HCT116 (cell line): ENCODE measurements around the gene RIMS4.

Experiments used
- CEBPB ChIP-seq: IDR thresholded peaks from 2 replicates; pipeline ENCODE4 v1.6.1; 2012; ENCODE audit warnings: low read depth
- CTCF ChIP-seq, 3 experiments: fragments of 200-600 bp in 1 of 3; sonication (generic) in 1 of 3; IDR thresholded peaks in 2 of 3; conservative IDR thresholded peaks in 1 of 3; 2 replicates each; pipeline ENCODE4 v1.5.1; 2012 to 2017; ENCODE audit warnings: low read depth in 2 of 3, low read length in 2 of 3, antibody characterized with exemption in 1 of 3, borderline replicate concordance in 1 of 3, control low read depth in 1 of 3, mild to moderate bottlenecking in 1 of 3, mixed read lengths in 1 of 3, mixed run types in 1 of 3, moderate library complexity in 1 of 3; ENCODE audit not compliant: insufficient read depth in 1 of 3
- EZH2 ChIP-seq: fragments of 200-600 bp; sonication (generic); IDR thresholded peaks from 2 replicates; pipeline ENCODE4 v1.6.1; 2017; ENCODE audit warnings: antibody characterized with exemption, mixed run types
- EZH2phosphoT487 ChIP-seq: fragments of 200-600 bp; IDR thresholded peaks from 2 replicates; pipeline ENCODE4 v1.6.1; 2018; ENCODE audit warnings: antibody characterized with exemption, borderline replicate concordance
- MAX ChIP-seq: IDR thresholded peaks from 2 replicates; pipeline ENCODE4 v1.6.1; 2012
- POLR2AphosphoS5 ChIP-seq: IDR thresholded peaks from 2 replicates; pipeline ENCODE4 v1.6.1; 2011; ENCODE audit warnings: mild to moderate bottlenecking, low read depth, low read length, moderate library complexity
- ZFX ChIP-seq: fragments of 450-650 bp; IDR thresholded peaks from 2 replicates; pipeline ENCODE4 v1.6.1; 2017
- TF ChIP-seq, protein P1 (sequence below): IDR thresholded peaks from 2 replicates; pipeline ENCODE4 v1.6.1; 2011; ENCODE audit warnings: mild to moderate bottlenecking, low read length, moderate library complexity; ENCODE audit not compliant: insufficient replicate concordance; ENCODE audit errors: extremely low read depth

DNA sequence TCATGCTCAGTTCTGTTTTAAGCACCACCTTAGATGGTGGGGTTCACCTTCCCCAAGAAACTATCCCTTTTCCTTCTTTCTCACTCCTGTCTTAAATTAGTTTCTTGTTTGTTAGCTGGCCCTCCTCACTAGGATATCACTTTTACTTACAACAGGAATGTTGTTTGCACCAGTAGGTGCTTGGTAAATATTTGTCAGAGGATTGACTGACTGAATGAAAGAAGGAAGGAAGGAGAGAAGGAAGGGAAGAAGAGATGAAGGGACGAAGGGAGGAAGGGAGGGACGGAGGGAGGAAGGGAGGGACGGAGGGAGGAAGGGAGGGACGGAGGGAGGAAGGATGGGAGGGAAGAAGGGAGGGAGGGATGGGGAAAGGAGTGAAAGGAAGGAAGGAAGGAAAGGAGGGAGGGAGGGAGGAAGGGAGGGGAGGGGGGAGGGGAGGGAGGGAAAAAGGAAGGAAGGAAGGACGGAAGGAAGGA lies 65.2 kb downstream of the RIMS4 start:
- no peak for TF ChIP-seq CTCF (IDR thresholded peaks at IDR 0.05 in 2 of 3, conservative IDR thresholded peaks at IDR 0.05 in 1 of 3; ENCODE audit: borderline replicate concordance in 1 of 3, insufficient read depth in 1 of 3, low read depth in 2 of 3, low read length in 2 of 3)
- TF ChIP-seq EZH2phosphoT487 = no peak
- TF ChIP-seq MAX = no peak
- no peak for TF ChIP-seq CEBPB
- TF ChIP-seq, protein P1, sequence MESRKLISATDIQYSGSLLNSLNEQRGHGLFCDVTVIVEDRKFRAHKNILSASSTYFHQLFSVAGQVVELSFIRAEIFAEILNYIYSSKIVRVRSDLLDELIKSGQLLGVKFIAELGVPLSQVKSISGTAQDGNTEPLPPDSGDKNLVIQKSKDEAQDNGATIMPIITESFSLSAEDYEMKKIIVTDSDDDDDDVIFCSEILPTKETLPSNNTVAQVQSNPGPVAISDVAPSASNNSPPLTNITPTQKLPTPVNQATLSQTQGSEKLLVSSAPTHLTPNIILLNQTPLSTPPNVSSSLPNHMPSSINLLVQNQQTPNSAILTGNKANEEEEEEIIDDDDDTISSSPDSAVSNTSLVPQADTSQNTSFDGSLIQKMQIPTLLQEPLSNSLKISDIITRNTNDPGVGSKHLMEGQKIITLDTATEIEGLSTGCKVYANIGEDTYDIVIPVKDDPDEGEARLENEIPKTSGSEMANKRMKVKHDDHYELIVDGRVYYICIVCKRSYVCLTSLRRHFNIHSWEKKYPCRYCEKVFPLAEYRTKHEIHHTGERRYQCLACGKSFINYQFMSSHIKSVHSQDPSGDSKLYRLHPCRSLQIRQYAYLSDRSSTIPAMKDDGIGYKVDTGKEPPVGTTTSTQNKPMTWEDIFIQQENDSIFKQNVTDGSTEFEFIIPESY = no peak
- no peak for TF ChIP-seq POLR2AphosphoS5
- TF ChIP-seq EZH2 = no peak
- TF ChIP-seq ZFX = no peak
